CD4-positive, alpha-beta T cell treated with Interferon alpha-2 for 1 hour (primary cell): Measurements from ENCODE around the gene STARD5.

ENCODE experiments used
- DNase-seq, 2 donors: peaks; one replicate each; pipeline ENCODE4 v3.0.0-alpha.2; 2020 to 2022

The STARD5 gene

GRCh38 chr15:81273200-81273599 is 50.7 kb downstream of the STARD5 start:
- no peak for DNase-seq

GRCh38 chr15:81271761-81272644 is 51.9 kb downstream of the STARD5 start:
- no peak for DNase-seq

GRCh38 chr15:81270781-81271491 is 53.0 kb downstream of the STARD5 start:
- DNase-seq, result no peak

- no peak for DNase-seq
These were observed 53.8 kb downstream of the STARD5 start for GRCh38 chr15:81270188-81270587.

GRCh38 chr15:81268881-81269601 is 54.9 kb downstream of the STARD5 start:
- DNase-seq, result peak in 1 of 2 donors; percentile 24

GRCh38 chr15:81268340-81268739 is 55.6 kb downstream of the STARD5 start:
- no peak for DNase-seq

GRCh38 chr15:81265944-81266775 is 57.8 kb downstream of the STARD5 start:
- DNase-seq, result peak; percentile 78 to 83

- no peak for DNase-seq
These were observed 58.5 kb downstream of the STARD5 start for GRCh38 chr15:81265256-81265943.

GRCh38 chr15:81264072-81264857 is 59.7 kb downstream of the STARD5 start:
- no peak for DNase-seq

- DNase-seq, result no peak
These were observed 60.5 kb downstream of the STARD5 start for GRCh38 chr15:81263477-81263876.

- DNase-seq, result no peak
These were observed 62.6 kb downstream of the STARD5 start for GRCh38 chr15:81261172-81261811.

- no peak for DNase-seq
These were observed 64.1 kb downstream of the STARD5 start for GRCh38 chr15:81259760-81260298.
